Right lobe of liver (tissue), 6 donors: Measurements from ENCODE around the gene TMX4. TPM values are rescaled to one million over a fixed set of nuclear protein-coding genes. Genes with fewer than 3 reads are reported as not detected.

Experiments used
- ATAC-seq, 4 donors: fragments of 200-7000 bp; cut with Tn5 transposase; one replicate each; pipeline ENCODE4 v1.9.1; 2020; ENCODE audit warnings: mild to moderate bottlenecking in 4 of 4, moderate library complexity in 4 of 4
- DNase-seq, 3 donors: peaks; one replicate each; pipeline ENCODE4 v3.0.0-alpha.2; 2020
- H3K27ac ChIP-seq, 3 donors: fragments of 200-600 bp; one replicate each; pipeline ENCODE4 v1.8.0; 2022
- H3K27me3 ChIP-seq, 2 donors: fragments of 200-600 bp; one replicate each; pipeline ENCODE4 v1.8.0; 2022
- H3K36me3 ChIP-seq, 4 donors: fragments of 200-600 bp; sonication (generic) in 1 of 4; one replicate each; pipeline versions ENCODE4 v1.5.1 to v1.8.0; 2017 to 2022; ENCODE audit warnings: control low read depth in 1 of 4
- H3K4me1 ChIP-seq, 4 donors: fragments of 200-600 bp; sonication (generic) in 1 of 4; one replicate each; pipeline versions ENCODE4 v1.5.1 to v1.8.0; 2017 to 2022; ENCODE audit warnings: control low read depth in 1 of 4
- H3K4me3 ChIP-seq, 3 donors: fragments of 200-600 bp; one replicate each; pipeline ENCODE4 v1.8.0; 2022
- H3K9me3 ChIP-seq, 4 donors: fragments of 200-600 bp; sonication (generic) in 1 of 4; one replicate each; pipeline versions ENCODE4 v1.5.1 to v1.8.0; 2017 to 2022; ENCODE audit warnings: control low read depth in 1 of 4
- POLR2A ChIP-seq: fragments of 450-650 bp; IDR thresholded peaks from one replicate; pipeline ENCODE4 v1.6.1; 2017; ENCODE audit warnings: antibody characterized with exemption, mild to moderate bottlenecking
- WGBS: methylation state at CpG from one replicate; pipeline ENCODE4 v1.1.6; 2018; ENCODE audit warnings: low coverage, low lambda C conversion rate; ENCODE audit not compliant: insufficient coverage; ENCODE audit errors: missing lambda C conversion rate; 5-methylcytosine and 5-hydroxymethylcytosine counted together
- intact Hi-C, 2 donors: fragments of 100-400 bp; cut with DNase I; formaldehyde crosslinking; loops; one replicate each; pipeline versions ENCODE4 v1.11.2 to v1.14.1; 2022
- total RNA-seq, 6 experiments: library from RNA; depleted of rRNA in 2 of 6; stranded (reverse); fragments of >200 nt in 2 of 6; fragmentation: NEBNext Ultra II Directional in 3 of 6; extraction: Animal tissue kit (Norgen Biotek cat#: 25700) in 3 of 6; gene quantifications; one replicate each; pipeline versions ENCODE4 v1.1.0 to v1.2.4, GENCODE V29; 2016 to 2023
- TF ChIP-seq, protein P1 (sequence below), 4 donors: fragments of 200-600 bp in 3 of 4; fragments of 450-650 bp in 1 of 4; IDR thresholded peaks; one replicate each; pipeline versions ENCODE4 v1.5.1 to v1.8.0; 2016 to 2022; ENCODE audit warnings: antibody characterized with exemption in 4 of 4, mild to moderate bottlenecking in 2 of 4
- donor health status: DM: no; HTN: yes; CAD: no.
- donor health status: DM: no; HTN: no; CAD: no.
- donor health status: DM: no; HTN: no; CAD: no.
- donor health status: DM: no; HTN: yes; CAD: no.
- donor health status: DM: no; HTN: yes; CAD: no.

The TMX4 gene
- total RNA-seq, 6 experiments from 2014 or later, result 24.6 to 27.7 (median 25.7) TPM

DNA sequence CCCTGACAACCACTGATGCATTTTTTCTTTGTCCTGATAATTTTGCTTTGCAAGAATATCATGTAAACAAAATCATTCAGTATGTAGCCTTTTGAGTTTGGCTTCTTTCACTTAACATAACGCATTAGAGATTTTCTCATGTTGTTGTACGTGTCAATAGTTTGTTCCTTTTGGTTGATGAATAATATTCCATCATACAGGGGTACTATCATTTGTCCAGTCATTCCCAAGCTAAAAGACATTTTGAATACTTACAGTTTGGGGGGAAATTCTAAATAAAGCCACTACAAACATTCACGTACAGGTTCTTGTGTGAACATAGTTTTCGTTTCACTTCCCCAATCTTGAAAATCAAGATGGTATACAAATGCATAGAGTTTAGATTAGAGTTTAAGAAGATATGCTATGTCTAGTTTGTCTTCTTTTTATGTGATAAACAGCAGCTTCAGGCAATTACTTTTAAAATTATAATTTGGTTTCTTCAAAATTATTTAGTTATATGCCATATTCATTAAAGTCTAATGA is 84.5 kb downstream of the TMX4 start:
- no peak for DNase-seq
- H3K4me1 ChIP-seq, result peaks cover 0 to 24% (median 9%) of the 10 kb centered on the region in 4 donors
- TF ChIP-seq, protein P1, sequence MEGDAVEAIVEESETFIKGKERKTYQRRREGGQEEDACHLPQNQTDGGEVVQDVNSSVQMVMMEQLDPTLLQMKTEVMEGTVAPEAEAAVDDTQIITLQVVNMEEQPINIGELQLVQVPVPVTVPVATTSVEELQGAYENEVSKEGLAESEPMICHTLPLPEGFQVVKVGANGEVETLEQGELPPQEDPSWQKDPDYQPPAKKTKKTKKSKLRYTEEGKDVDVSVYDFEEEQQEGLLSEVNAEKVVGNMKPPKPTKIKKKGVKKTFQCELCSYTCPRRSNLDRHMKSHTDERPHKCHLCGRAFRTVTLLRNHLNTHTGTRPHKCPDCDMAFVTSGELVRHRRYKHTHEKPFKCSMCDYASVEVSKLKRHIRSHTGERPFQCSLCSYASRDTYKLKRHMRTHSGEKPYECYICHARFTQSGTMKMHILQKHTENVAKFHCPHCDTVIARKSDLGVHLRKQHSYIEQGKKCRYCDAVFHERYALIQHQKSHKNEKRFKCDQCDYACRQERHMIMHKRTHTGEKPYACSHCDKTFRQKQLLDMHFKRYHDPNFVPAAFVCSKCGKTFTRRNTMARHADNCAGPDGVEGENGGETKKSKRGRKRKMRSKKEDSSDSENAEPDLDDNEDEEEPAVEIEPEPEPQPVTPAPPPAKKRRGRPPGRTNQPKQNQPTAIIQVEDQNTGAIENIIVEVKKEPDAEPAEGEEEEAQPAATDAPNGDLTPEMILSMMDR (IDR thresholded peaks at IDR 0.05), result no peak
- TF ChIP-seq POLR2A, result no peak
- no peaks in the 10 kb centered on the region for H3K9me3 ChIP-seq
- no peaks in the 10 kb centered on the region for H3K27me3 ChIP-seq
- peaks cover 0 to 43% (median 19%) of the 10 kb centered on the region in 4 donors for H3K36me3 ChIP-seq
- 53% methylated on average over 4 of the region's 4 CpGs for WGBS
- peak overlapping the region in 1 of 3 donors; percentile 50 for H3K27ac ChIP-seq
- ATAC-seq, result no peak
- H3K4me3 ChIP-seq, result no peak overlapping the region
- intact Hi-C loops, result no loop called here

DNA sequence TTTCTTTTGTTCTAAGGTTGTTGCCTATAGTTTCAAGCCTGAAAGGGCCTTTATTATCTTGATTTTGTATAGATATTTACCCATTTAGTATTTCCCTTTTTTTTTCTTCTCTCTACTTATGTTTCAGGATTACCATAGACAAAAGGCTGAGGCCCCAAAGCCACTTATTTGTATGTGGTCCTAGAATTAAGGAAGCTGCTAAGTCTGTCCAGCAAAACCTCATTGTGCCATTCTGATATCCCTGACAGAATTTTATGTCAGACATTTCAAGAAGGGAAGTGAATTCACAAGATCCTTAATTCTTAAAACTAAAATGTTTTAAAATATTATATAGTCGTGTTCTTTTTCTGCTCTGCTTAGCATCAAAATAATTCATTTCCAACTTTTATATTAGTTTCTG is 86.2 kb downstream of the TMX4 start:
- ATAC-seq, result no peak
- DNase-seq, result no peak
- Histone ChIP-seq H3K4me1 (peaks cover 0 to 24% (median 9%) of the 10 kb centered on the region in 4 donors), H3K4me3 (no peak overlapping the region), H3K36me3 (peaks cover 0 to 47% (median 21%) of the 10 kb centered on the region in 4 donors), H3K27me3 (no peaks in the 10 kb centered on the region), H3K9me3 (no peaks in the 10 kb centered on the region), H3K27ac (no peak overlapping the region)
- intact Hi-C loops, result no loop called here
- no peak for TF ChIP-seq POLR2A
- TF ChIP-seq, protein P1 (IDR thresholded peaks at IDR 0.05), result no peak
- WGBS, result 77% methylated on average over 1 of the region's 1 CpG

DNA sequence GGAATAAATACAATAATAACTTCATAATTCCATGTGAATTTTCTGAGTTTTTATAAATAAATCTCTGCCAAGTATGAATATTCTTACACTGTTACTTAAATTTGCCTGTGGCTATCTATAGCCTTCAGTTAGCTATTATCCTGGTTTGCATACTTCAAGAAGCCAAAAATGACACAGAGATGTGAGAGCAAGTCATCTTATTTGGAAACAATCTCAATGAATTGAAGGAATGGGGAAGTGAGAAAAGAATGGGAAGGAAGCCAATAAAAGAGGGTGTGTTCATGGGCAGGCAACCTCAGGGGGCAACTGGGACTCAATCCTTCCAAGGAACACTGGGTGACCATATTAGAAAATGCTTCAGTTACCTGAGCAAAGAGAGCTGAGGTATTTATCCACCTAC is 89.2 kb downstream of the TMX4 start:
- ATAC-seq (peak in 1 of 4 donors; percentile 18), DNase-seq (no peak)
- H3K36me3 ChIP-seq, result peaks cover 0 to 59% (median 26%) of the 10 kb centered on the region in 4 donors
- intact Hi-C loops, result no loop called here
- peaks cover 0 to 16% (median 8%) of the 10 kb centered on the region in 4 donors for H3K4me1 ChIP-seq
- no peaks in the 10 kb centered on the region for H3K9me3 ChIP-seq
- TF ChIP-seq, protein P1 (IDR thresholded peaks at IDR 0.05), result no peak
- no peak for TF ChIP-seq POLR2A
- H3K4me3 ChIP-seq, result no peak overlapping the region
- no peaks in the 10 kb centered on the region for H3K27me3 ChIP-seq
- no peak overlapping the region for H3K27ac ChIP-seq

Other genes with a start within 250 kb of the TMX4 start
- 100 to 1,000 TPM; 132 to 243 (median 171) TPM for gene HAO1, start 79.3 kb downstream of the TMX4 start, total RNA-seq
- gene PLCB1, start 112.5 kb upstream of the TMX4 start, total RNA-seq, result 1 to 10 TPM; 5.0 to 9.9 (median 5.7) TPM